Stimulated activated CD8-positive, alpha-beta memory T cell treated with anti-CD3 and anti-CD28 coated beads, Interleukin-15, amount 100 ng/mL, for 24 hours (primary cell): ENCODE data around the gene VSTM2B.

Source experiments
- DNase-seq: peaks from one replicate; pipeline ENCODE4 v3.0.0-alpha.2; 2020; ENCODE audit warnings: low read depth

The VSTM2B gene

DNA sequence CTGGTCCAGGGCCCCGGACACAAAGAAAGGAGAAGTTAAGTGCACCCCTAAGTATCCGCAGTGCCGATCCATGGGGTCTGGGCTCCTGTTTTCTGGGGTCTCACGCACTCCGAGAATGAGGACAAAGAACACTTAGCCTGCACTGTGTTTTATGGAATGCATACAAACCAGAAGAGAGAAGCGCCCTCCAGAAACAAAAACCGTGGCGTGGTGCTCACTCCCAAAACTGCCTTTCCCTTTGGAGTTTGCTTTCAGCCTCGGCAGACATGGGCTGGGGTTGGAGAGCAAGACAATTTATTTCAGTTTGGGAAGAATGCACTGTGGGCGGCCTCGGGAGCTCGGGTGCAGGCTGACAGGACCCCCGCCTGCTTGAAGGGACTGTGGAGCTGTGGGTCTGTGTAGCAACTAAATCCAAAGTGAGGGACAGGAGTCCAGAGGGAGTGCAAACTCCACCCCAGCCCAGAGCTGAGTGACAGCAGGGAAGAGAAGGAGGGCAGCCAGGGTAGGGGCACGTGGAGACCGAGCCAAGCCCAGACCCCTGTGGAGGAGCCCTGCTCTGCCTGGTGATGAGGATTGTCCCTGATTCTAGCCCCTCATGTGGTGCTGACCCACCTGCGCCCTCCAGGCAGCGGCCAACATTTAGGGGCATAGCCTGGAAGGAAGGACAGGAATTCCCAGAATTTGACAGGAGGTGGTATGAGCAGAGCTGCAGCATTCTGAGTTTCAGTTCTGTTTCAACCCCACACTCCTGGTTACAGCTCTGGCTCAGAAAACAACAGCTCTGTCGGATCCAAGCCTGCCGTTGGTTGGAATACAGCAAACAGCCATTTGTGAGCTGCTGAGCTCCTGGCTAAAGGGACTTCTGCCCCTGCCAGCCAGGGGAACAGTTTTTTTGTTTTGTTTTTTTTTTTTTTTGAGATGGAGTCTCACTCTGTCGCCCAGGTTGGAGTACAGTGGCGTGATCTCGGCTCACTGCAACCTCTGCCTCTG lies 42.5 kb downstream of the VSTM2B start:
- DNase-seq = no peak

DNA sequence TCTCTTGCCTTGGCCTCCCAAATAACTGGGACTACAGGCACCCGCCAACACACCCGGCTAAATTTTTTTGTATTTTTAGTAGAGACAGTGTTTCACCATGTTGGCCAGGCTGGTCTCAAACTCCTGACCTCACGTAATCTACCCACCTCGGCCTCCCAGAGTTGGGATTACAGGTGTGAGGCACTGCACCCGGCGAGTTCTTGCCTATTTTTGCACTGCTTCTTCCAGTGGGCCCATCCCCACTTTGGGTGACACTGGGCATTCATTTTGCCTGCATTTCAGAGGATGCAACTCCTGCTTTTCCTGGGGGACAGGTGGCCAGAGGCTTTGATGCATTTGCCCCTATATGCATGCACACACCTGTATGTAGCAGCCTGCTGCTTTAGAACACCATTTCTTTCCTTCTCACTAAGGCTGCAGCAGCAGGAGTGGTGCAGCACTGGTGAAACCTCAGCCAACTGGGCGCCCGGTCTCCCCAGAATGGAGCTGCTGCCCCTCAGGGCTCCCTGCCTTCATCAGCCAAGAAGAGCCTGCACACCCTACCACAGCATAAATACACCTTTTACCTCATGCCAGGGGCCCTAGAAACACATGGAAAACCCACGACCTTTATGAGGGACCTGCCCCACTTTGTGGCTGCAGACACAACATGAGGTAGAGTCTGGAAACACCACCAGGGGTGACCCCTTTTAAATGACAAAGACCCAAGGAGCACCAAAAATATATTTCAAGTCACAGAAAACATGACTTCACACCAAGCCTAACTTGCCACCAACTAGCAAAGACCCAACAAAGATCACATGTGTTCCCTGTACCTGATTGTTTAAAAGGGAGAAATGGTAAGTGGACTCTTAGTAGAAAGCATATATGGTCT lies 43.5 kb downstream of the VSTM2B start:
- DNase-seq = no peak

DNA sequence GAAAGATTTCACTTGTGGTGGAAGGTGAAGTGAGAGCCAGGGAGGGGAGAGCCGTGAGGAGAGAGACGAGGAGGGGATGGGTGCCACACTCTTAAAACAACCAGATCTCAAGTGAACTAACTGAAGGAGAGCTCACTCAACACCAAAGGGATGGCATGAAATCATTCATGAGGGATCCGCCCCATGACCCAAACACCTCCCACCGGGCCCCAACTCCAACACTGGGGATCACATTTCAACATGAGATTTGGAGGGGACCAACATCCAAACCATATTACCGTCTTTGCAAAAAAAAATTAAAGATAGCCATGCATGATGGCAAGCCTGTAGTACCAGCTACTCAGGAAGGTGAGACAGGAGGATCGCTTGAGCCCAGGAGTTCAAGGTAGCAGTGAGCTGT lies 45.4 kb downstream of the VSTM2B start:
- no peak for DNase-seq

DNA sequence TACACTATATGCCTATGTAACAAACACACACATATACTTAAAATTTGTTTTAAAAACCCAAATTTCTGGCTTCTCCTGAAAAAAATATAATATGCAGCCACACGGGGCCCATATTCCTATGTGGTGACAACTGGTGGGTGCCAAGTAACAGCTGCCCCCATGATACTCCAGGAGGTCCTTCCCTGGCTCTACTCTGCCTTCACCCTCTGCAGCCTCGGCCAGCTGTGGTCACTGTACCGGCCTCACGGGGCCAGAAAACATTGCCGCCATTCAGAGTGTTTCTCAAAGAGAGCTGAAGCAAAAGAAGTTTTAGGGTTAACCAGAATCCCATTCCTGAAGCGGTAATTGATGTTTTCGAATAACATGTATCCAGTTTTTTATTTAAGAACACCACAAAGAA lies 47.7 kb downstream of the VSTM2B start:
- no peak for DNase-seq

DNA sequence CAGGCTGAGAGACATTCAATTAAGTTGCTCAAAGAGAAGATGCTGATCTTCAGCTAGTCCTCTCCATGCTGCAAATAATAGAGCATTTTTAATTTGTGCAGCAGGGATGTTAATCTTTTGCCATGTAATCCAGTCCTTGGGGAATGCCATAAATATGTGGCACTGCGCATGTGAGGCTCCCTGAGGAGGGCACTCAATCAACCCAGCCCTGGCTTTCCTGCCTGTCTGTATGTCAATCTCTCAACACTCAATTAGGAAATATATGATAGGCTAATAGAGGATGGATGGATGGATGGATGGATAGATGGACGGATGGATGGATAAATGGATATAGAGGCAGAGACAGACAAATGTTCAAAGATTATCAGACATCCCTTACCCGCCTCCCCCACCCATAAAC lies 48.7 kb downstream of the VSTM2B start:
- no peak for DNase-seq

DNA sequence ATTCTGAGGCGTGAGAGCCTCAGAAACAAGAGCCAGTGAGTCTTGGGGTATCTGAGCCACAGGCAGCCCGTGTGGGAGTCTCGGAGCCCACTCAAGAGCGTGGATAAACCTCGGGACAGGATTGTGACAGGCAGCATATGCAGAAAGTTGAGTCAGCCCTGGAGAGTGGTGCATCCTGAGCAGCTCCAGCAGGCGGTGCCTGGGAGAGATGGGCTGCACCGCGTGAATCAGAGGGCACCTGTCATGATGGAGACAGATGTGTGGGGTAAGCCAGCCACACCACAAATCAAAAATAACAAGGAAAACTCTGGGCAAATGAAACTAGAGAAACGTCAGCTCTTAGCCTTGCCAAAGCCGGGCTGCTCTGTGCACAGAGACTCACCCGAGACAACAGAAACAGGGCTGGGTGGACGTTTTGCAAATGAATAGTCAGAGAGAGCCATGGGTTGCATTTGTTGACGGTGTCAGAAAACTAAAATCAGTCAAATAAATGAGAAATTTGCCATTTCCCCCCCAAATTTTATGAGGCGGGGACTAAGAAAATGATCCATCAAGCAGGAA lies 50.3 kb downstream of the VSTM2B start:
- DNase-seq = no peak

DNA sequence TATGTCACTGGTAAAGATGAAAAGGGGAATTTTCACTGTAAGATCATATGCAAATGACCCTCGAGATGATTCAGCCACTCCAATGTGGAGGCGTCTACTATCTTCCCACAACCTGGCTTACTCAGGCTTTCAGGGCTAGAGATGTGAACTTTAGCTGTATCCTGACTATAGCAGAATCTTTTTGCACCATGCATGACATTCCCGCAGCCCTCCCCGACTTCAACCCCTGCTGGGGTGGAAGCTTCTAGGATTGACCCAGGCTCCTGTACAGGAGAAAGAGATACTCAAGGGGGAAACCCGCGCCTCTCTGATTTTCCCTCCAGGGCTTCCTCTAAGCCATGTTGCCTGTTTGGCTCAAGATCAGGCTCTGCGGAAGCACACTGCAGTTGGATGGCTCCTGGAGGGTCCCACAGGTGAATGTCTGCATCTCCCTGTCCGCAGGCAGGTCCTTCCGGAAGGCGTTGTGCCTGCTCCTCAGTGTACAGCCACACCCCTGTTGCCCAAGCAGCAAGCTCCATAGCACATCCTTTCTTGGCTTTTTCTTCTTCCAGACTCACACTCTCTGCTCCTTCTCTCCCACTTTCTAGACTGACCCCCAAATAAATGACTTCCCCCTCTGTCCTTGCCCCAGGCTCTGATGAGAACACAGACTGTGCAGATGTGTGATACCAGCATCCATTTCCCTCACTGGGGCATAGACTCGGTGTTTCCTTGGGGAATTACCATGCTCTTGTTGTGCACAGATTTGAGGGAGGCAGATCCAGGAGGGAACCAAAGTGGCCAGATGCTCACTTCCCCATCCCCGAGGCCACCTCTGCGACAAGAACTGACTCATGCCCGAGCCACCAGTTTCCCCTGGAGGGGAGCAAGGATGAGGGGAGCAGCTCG lies 51.2 kb downstream of the VSTM2B start:
- no peak for DNase-seq

DNA sequence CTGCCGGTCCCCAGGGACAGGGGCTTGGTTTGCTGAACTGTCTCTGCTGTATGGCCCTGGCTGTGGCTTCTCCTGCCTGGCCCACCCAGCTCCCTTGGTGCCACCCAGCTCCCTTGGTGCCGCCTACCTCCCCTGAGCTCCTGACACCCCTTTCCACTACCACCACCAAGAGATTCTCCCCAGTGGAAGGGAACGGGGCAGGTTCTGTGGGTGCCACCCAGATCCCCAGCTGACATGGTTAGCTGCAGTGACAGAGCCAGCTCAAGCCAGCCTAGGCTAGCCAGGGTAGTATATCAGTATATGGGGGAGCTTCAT lies 51.8 kb downstream of the VSTM2B start:
- DNase-seq = no peak

DNA sequence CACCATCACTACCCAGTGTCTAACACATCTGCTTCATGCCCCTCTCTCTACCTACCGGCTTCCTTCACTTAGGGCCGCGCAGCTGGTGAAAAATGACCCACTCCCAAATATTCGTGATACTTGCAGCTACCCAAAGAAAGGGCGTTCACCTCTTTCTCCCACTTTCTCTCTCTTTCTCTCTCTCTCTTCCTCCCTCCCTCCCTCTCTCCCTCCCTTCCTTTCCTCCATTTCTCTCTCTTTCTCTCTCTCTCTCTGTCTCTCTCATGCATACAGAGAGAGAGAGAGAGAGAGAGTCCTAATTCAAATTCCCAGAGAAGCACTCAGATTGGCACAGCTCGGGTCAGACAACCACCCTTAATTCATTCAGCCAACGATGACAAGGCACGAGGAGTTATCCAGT lies 52.6 kb downstream of the VSTM2B start:
- DNase-seq = no peak

DNA sequence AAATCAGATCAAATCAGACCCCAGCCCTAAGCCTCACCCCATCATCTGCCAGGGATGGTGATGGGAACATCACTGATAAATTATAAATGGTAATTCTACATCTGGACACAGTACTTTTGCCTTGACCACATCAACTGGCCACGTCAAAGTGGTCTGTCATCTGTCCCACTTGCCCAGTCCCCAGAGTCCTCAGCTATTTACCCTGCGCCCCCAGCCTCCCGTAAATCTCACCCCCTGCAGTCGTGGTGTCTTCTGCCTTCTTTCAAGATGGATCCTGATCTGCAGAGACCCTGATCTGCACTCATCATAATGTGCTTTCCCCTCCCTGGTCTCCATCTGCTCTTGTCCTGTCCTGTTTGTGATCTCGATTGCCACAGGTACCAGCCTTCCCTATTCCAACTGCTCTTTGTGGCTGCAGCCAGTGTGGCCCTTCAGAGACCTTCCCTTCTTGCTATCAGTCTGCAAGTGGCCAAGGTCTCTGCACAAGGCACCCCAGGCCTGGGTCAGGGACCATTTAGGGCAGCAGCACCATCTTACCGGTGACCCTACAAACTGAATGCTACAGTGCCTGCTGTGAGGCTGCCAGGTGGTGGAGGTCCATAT lies 53.6 kb downstream of the VSTM2B start:
- no peak for DNase-seq

DNA sequence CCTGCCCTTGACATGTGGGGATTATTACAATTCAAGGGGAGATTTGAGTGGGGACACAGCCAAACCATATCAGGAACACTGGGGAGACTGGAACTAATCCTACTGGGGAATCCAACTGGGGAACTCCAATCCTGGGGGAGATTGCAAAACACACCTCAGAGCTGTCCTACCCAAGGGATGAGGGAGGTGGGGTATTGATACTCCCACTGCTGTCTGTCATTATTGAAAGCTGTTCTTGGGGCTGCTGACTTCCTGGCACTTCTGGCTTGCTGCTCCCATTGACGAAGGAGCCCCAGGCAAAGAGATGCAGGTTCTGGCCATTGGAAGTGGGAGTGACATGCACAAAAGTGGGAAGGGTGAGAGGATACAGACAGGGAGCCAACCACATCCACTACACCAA lies 55.6 kb downstream of the VSTM2B start:
- DNase-seq = no peak

DNA sequence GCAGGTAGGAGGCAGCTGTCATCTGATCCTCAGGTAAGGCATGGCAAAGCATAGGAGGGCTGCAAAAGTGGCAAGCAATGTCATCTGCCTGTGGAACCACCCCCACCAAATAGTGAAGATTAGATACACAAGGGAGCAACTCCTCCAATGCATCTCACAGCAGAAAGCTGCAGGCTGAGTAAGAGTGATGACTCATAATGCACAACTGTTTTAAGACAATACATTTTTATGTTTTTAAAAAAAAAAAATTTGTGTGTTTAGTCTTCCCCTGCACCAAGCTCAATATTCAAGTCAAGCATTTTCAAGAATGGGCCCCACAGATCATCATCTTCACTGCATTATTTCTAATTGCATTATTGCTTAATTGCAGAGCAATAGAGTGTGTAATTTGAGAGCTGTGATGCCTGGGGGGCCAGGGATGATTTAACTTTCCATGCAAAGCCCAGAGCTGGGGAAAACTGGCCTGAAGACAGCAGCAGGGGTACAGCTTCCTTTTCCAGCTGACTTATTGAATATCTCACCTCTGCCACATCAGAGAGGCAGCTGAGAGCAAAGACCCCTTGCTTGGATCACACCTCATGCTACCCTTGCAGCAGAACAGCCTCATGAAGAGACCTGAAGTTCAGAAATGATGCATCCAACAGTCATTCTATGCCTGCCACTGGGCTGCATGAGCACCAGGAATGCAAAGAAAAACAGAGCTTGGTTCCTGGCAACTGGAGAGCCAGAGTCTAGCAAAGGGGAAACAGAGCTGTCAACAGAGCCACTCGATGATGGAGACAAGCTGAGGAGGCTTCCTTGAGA lies 57.6 kb downstream of the VSTM2B start:
- no peak for DNase-seq

DNA sequence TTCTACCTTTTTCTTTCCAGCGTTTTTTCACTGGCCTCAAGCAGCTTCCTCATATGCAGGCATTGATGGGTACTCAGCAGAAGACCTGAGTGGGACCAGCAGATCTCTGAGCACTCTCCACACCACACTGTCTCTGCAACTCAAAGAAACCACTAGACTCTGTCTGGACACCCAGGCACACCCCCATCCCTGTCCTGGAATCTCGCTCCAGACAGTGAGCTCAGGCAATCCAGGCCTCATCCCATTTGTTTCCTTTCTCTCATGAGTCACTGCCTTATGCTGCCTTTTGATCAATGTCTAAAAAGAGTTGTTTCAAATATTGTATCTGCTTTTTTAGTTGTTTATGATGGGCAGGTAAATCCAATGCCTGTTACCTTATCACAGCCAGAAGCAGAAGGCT lies 60.6 kb downstream of the VSTM2B start:
- DNase-seq = no peak

DNA sequence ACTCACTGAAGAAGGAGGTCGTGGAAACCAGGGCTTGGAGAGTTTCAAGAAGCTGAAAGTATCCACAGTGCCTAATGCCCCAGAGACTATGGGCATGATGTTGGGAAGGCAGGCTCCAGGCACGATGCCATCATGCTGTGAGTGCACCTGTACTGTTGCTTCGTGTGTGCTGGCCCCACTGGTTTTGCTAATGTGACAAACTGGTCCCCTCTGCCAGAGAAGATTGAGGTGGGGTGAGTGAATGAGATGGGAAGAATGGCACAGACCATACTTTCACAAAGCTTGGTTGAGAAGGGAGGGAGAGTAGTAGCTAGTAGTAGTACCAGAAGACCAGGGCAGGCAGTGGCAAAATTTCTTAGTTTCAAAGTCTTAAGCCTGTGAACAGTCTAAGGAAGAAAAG lies 61.3 kb downstream of the VSTM2B start:
- no peak for DNase-seq

DNA sequence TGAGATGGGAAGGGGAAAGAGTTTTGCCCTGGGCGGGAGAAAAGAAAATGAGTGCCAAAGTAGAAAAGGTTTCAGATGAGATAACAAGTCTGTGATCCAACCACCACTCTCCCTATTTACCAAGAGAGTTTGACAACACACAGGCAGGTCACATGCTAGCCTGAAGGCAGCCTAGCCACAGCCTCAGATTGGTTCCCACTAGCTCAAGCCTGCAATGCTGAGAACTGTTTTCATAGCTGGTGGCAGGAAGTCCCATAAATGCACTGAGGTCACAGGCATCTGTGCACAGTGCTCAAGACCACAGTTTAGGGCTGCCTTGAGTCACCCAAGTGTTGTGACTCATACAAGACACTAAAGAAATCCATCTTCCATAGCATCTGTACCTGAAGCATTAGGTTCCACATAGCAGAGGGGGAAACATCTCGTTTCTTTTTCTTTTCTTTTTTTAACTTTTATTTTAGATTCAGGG lies 61.8 kb downstream of the VSTM2B start:
- no peak for DNase-seq

DNA sequence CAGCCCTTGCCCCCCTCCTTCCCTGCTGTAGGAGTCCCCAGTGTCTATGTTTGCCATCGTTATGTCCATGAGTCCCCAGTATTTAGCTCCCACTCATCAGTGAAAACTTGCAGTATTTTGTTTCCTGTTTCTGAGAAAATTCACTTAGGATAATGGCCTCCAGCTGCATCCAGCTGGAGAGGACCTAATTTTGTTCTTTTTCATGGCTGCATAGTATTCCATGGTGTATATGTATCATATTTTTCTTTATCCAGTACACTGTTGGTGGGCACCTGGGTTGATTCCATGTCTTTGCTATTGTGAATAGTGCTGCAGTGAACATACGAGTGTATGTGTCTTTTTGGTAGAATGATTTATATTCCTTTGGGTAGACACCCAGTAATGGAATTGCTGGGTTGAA lies 62.3 kb downstream of the VSTM2B start:
- no peak for DNase-seq

DNA sequence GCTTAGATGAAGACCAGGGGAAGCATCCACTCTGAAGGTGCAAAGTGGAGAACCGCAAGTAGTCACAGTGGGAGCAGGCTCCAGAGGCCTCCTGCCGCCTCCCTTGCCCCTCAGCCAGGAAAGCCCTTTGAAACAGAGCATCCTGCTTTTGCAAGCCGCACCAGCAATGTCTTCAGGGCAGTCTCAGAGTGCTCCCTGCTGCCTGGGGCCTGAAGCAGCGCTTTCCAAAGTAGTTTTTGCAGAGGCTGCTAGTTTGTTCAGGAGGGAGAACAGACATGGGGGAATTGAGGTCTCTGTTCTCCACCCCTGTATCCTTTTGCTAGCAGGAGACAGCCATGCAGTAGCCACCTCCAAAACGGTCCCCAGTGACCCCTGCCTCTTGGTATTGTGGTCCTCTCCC lies 64.5 kb downstream of the VSTM2B start:
- no peak for DNase-seq

DNA sequence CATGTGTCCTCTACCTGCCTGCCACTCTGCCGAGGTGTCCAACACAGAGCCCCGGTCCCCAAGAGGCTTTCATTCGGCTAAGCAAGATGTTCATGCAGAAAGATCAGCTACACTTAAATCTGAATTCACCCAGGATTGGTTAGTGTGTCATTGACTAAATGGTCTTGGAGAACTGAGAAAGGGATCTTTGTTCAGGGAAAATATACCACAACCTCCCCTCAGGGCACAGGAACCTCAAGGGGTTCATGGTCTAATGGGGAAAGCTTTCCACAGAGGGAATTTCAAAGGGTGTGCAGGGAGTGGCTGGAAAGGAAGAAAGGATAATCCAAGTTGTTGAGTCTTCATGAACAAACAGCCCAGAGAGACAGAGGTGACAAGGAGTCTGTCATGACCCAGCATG lies 65.9 kb downstream of the VSTM2B start:
- DNase-seq = no peak

DNA sequence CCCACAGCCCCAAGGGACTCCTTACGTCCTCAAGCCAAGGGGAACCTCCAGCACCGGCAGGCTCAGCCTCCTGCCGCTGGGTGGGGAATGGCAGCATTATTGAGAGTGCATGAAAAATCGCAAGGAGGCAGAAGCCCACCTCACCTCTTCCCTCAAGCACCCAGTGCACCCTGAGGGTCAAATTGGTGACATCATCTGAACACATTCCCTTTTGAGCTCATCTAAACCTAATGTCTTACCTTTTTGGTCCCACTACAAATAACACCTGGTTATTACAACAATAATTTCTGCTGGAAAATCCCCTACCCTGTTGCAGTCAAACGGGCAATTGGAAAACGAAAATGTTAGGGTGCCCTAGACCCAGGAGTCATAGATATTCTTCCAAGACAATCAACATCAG lies 68.1 kb downstream of the VSTM2B start:
- DNase-seq = no peak

DNA sequence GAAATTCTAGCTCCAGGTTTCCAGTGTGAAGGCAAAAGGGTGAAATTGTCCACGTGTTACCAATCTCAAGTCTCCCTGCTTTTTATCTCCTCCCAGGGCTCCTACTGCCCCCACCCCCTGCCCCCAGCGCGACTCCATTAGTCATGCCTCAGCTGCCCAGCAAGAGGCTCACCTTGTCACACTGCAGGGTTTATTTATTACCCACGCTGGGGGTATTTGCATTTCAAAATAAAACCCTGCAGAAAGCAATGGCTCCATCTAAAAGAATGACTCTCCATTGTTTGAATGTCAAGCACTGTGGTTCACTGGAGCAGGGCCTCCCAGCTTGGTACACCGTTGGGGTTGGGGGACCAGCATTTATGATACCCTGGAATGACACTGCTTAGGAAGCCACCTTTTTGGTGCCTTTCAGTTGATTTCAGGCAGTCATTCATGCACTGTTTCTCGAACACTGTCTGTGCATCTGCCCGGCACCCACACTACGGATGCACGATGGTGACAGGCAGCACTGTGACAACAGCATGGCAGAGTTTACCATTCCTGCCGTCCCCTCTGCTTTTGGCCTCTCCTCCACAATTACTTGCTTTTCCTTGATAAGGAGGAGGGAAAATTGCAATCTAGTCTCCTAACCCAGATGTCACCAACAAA lies 70.4 kb downstream of the VSTM2B start:
- DNase-seq = no peak
